Mesendoderm (in vitro differentiated cells): Measurements from ENCODE around the gene SGSH.
"Not testable (repeated sequence)": the region's sequence is repeated elsewhere in the genome, so short reads cannot be mapped to it uniquely, and the experiment has no call there.

Experiments
- DNase-seq: peaks from one replicate; pipeline ENCODE4 v3.0.0; 2013
- H2AK5ac ChIP-seq: 2 replicates; pipeline ENCODE4 v1.6.1; 2013; ENCODE audit warnings: low read length, inconsistent platforms
- H2BK120ac ChIP-seq: 2 replicates; pipeline ENCODE4 v1.6.1; 2013; ENCODE audit warnings: low read depth, mild to moderate bottlenecking, low read length, moderate library complexity, mixed read lengths
- H2BK15ac ChIP-seq: replicated peaks from 2 replicates; pipeline ENCODE4 v1.6.1; 2013; ENCODE audit warnings: low read depth, mild to moderate bottlenecking, moderate library complexity
- H2BK5ac ChIP-seq: 2 replicates; pipeline ENCODE4 v1.6.1; 2013; ENCODE audit warnings: low read length, inconsistent platforms
- H3K18ac ChIP-seq: 2 replicates; pipeline ENCODE4 v1.6.1; 2013; ENCODE audit warnings: mild to moderate bottlenecking, low read length, mixed read lengths
- H3K23ac ChIP-seq: one replicate; pipeline ENCODE4 v1.6.1; 2013; ENCODE audit warnings: low read length
- H3K27ac ChIP-seq: 2 replicates; pipeline ENCODE4 v1.5.1; 2013; ENCODE audit warnings: low read depth, mild to moderate bottlenecking, inconsistent platforms, low read length, moderate library complexity
- H3K27me3 ChIP-seq: 2 replicates; pipeline ENCODE4 v1.6.1; 2013; ENCODE audit warnings: low read length, control low read depth, mild to moderate bottlenecking, inconsistent platforms; ENCODE audit not compliant: insufficient read depth, poor library complexity
- H3K36me3 ChIP-seq: 2 replicates; pipeline ENCODE4 v1.6.1; 2013; ENCODE audit warnings: low read length, inconsistent platforms; ENCODE audit not compliant: control insufficient read depth, insufficient read depth
- H3K4ac ChIP-seq: one replicate; pipeline ENCODE4 v1.6.1; 2013; ENCODE audit warnings: low read depth, mild to moderate bottlenecking, low read length, moderate library complexity
- H3K4me1 ChIP-seq: 2 replicates; pipeline ENCODE4 v1.6.1; 2013; ENCODE audit warnings: low read depth, low read length, inconsistent platforms; ENCODE audit not compliant: control insufficient read depth
- H3K4me2 ChIP-seq: 2 replicates; pipeline ENCODE4 v1.6.1; 2013; ENCODE audit warnings: low read length
- H3K4me3 ChIP-seq: 2 replicates; pipeline ENCODE4 v1.5.1; 2013; ENCODE audit warnings: mild to moderate bottlenecking, low read length
- H3K56ac ChIP-seq: one replicate; pipeline ENCODE4 v1.6.1; 2013; ENCODE audit warnings: low read length
- H3K79me1 ChIP-seq: 2 replicates; pipeline ENCODE4 v1.6.1; 2013; ENCODE audit warnings: low read length, inconsistent platforms
- H3K79me2 ChIP-seq: 2 replicates; pipeline ENCODE4 v1.6.1; 2013; ENCODE audit warnings: mild to moderate bottlenecking, low read length; ENCODE audit not compliant: control insufficient read depth, insufficient read depth
- H3K9ac ChIP-seq: 2 replicates; pipeline ENCODE4 v1.6.1; 2013; ENCODE audit warnings: low read length, inconsistent platforms
- H4K5ac ChIP-seq: one replicate; pipeline ENCODE4 v1.6.1; 2013; ENCODE audit warnings: low read length
- H4K8ac ChIP-seq: one replicate; pipeline ENCODE4 v1.6.1; 2013; ENCODE audit warnings: low read depth, mild to moderate bottlenecking, control low read depth, low read length, moderate library complexity
- WGBS: extraction: QIAGEN DNeasy Blood & Tissue Kit; methylation state at CpG from one replicate; pipeline ENCODE4 v1.1.7; 2013; ENCODE audit warnings: low lambda C conversion rate, missing lambda C conversion rate; ENCODE audit not compliant: insufficient coverage; ENCODE audit errors: extremely low coverage; 5-methylcytosine and 5-hydroxymethylcytosine counted together

SGSH gene

DNA sequence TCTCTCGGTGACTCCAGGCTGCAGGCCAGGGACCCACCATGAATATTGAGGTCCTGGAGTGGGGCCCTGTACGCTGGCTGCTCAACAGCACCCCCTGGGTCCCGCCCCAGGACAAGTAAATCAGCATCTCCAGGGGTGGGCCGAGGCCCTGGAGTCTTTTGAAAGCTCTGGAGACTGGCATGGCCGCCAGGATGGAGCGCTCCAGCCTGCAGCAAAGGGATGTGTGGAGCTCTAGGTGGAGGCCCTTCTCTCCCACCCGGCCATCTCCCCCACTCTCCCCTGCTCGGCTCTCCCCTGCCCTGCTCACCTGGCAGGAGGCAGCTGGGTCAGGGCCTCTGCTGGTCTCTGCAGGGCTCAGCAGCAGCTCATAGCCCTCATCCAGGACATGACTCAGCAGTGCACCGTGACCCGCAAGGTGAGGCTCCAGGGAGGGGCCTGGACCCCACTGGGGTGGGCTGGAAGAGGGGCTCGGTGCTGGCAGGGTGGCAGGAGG lies 16.6 kb downstream of the SGSH start:
- no peak overlapping the region for H2BK120ac ChIP-seq

DNA sequence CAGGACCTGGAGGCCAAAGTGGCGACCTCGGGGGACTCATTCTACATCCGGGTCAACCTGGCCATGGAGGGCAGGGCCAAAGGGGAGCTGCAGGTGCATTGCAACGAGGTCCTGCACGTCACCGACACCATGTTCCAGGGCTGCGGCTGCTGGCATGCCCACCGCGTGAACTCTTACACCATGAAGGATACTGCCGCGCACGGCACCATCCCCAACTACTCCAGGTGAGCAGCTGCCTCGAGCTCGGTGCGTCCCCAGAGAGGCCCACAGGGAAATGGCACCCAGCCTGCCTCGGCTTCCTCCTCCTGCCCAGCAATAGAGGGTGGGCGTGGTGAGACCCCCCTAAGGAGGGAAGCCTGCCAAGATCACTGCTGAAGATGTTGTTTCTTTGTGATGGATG lies 17.9 kb downstream of the SGSH start:
- no peak overlapping the region for H4K8ac ChIP-seq
- no peaks in the 10 kb centered on the region for H3K79me2 ChIP-seq
- H3K9ac ChIP-seq = no peak overlapping the region
- no peak overlapping the region for H4K5ac ChIP-seq
- no peak overlapping the region for H2BK120ac ChIP-seq
- H2AK5ac ChIP-seq = no peak overlapping the region
- no peak overlapping the region for H3K4me3 ChIP-seq
- H2BK15ac ChIP-seq = no peak overlapping the region
- DNase-seq = no peak
- H3K36me3 ChIP-seq = no peaks in the 10 kb centered on the region
- no peaks in the 10 kb centered on the region for H3K79me1 ChIP-seq
- H3K18ac ChIP-seq = no peak overlapping the region
- H3K56ac ChIP-seq = no peak overlapping the region
- no CpG with 5 or more reads among the region's 17 CpGs for WGBS
- H3K27me3 ChIP-seq = no peaks in the 10 kb centered on the region
- no peaks in the 10 kb centered on the region for H3K4me1 ChIP-seq
- H2BK5ac ChIP-seq = no peak overlapping the region
- no peak overlapping the region for H3K4ac ChIP-seq
- no peak overlapping the region for H3K27ac ChIP-seq
- H3K4me2 ChIP-seq = no peak overlapping the region
- H3K23ac ChIP-seq = no peak overlapping the region

More for the DNA sequence above, 16.6 kb downstream of the SGSH start:
- DNase-seq = peak; percentile 7
- Histone ChIP-seq H3K79me2 (no peaks in the 10 kb centered on the region), H3K23ac (no peak overlapping the region), H3K4me2 (no peak overlapping the region), H3K56ac (no peak overlapping the region), H3K9ac (no peak overlapping the region), H3K4ac (no peak overlapping the region), H2AK5ac (no peak overlapping the region), H2BK5ac (no peak overlapping the region), H3K4me3 (no peak overlapping the region), H2BK15ac (no peak overlapping the region), H3K4me1 (no peaks in the 10 kb centered on the region), H4K8ac (no peak overlapping the region), H3K36me3 (no peaks in the 10 kb centered on the region), H4K5ac (no peak overlapping the region), H3K27ac (no peak overlapping the region), H3K27me3 (no peaks in the 10 kb centered on the region), H3K18ac (no peak overlapping the region), H3K79me1 (no peaks in the 10 kb centered on the region)
- WGBS = no CpG with 5 or more reads among the region's 11 CpGs

DNA sequence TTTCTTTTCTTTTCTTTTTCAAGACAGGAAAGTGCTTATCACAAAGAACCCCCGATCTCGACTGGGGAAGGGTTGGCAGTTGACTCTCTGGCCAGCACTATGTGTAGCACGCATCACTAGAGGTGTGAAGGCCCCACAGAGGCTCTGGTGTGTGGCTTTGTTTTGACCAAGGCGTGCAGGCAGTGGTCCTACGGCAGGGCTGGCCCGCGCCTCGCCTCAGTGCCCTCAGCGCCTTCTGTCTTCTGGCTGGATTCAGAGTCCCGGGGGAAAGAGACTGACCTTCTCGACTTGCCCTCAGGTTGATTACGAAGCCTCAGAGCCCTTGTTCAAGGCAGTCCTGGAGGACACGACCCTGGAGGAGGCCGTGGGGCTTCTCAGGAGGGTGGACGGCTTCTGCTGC lies 18.7 kb downstream of the SGSH start:
- Histone ChIP-seq H3K36me3 (no peaks in the 10 kb centered on the region), H3K27ac (no peak overlapping the region), H4K5ac (no peak overlapping the region), H3K27me3 (no peaks in the 10 kb centered on the region), H3K18ac (no peak overlapping the region), H3K4me3 (no peak overlapping the region), H3K4me2 (no peak overlapping the region), H3K9ac (no peak overlapping the region), H2BK120ac (no peak overlapping the region), H2AK5ac (no peak overlapping the region), H3K4me1 (no peaks in the 10 kb centered on the region), H3K23ac (no peak overlapping the region), H2BK15ac (no peak overlapping the region), H3K56ac (no peak overlapping the region), H3K79me1 (no peaks in the 10 kb centered on the region), H3K79me2 (no peaks in the 10 kb centered on the region), H3K4ac (no peak overlapping the region), H4K8ac (no peak overlapping the region), H2BK5ac (no peak overlapping the region)
- no CpG with 5 or more reads among the region's 15 CpGs for WGBS
- no peak for DNase-seq

DNA sequence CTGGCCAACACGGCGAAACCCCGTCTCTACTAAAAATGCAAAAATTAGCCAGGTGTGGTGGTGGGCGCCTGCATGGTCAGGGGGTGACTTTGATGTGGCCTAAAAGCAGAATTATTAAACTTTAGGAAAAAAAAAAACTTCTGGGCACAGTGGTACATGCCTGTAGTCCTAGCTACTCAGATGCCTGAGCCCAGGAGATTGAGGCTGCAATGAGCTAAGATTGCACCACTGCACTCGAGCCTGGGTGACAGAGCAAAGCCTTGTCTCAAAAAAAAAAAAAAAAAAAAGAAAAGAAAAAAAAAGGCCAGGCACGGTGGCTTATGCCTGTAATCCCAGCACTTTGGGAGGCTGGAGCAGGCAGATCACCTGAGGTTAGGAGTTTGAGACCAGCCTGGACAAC lies 20.8 kb downstream of the SGSH start:
- not testable (repeated sequence) for H3K79me2 ChIP-seq

DNA sequence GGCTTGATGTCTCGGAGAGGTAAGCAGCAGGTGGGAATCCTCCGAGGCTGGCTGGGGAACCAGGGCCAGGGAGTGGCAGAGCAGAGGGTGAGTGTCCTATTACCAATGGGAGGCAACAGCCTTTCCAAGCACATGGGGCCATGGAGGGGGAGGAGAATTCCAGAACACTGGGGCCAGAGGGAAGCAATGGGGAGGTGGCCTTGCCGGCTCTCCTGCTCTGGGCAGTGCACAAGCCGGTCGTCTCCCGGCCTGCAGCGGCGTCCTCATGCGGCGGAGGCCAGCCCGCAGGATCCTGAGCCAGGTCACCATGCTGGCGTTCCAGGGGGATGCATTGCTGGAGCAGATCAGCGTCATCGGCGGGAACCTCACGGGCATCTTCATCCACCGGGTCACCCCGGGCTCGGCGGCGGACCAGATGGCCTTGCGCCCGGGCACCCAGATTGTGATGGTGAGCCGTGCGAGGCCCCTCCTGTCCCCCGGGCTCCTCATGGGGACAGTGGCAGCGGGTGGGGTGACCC lies 21.9 kb downstream of the SGSH start:
- Histone ChIP-seq H3K36me3 (no peaks in the 10 kb centered on the region), H3K9ac (no peak overlapping the region), H3K4ac (no peak overlapping the region), H4K5ac (no peak overlapping the region), H3K79me2 (no peaks in the 10 kb centered on the region), H2BK15ac (no peak overlapping the region), H3K56ac (peak overlapping the region; percentile 42), H3K4me2 (no peak overlapping the region), H2BK120ac (no peak overlapping the region), H3K4me3 (no peak overlapping the region), H3K79me1 (no peaks in the 10 kb centered on the region), H2BK5ac (no peak overlapping the region), H3K4me1 (no peaks in the 10 kb centered on the region), H4K8ac (no peak overlapping the region), H3K18ac (no peak overlapping the region), H3K27ac (no peak overlapping the region), H3K23ac (no peak overlapping the region), H2AK5ac (no peak overlapping the region), H3K27me3 (no peaks in the 10 kb centered on the region)
- peak; percentile 44 for DNase-seq
- no CpG with 5 or more reads among the region's 27 CpGs for WGBS

More for the DNA sequence above, 20.8 kb downstream of the SGSH start:
- not testable (repeated sequence) for H3K18ac ChIP-seq, H3K36me3 ChIP-seq, H2BK120ac ChIP-seq, H3K79me1 ChIP-seq, H3K27me3 ChIP-seq, H4K8ac ChIP-seq, H2AK5ac ChIP-seq, H3K56ac ChIP-seq, H3K4ac ChIP-seq, H3K4me2 ChIP-seq, H2BK15ac ChIP-seq, H3K4me1 ChIP-seq, DNase-seq, H3K27ac ChIP-seq, H3K9ac ChIP-seq, H3K23ac ChIP-seq, H4K5ac ChIP-seq, H3K4me3 ChIP-seq, H2BK5ac ChIP-seq
- whole genome bisulfite sequencing = no CpG with 5 or more reads among the region's 6 CpGs

DNA sequence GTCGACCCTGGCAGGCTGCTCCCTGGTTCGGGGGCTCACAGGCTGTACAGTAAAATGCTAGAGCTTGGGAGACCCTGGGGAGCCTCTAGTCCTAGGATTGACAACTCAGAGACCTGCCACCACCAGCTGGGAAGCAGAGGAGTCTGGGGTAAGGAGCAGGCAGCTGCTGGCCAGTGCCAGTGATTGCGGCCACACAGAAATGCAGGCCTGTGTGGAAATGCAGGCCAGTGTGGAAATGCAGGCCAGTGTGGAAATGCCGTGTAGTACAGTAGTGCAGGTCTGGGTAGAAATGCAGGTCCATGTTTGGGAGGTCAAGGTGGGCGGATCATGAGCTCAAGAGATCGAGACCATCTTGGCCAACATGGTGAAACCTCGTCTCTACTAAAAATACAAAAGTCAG lies 23.5 kb downstream of the SGSH start:
- Histone ChIP-seq H3K4me2 (no peak overlapping the region), H2BK5ac (no peak overlapping the region)

More for the DNA sequence above, 23.5 kb downstream of the SGSH start:
- Histone ChIP-seq H3K18ac (no peak overlapping the region), H4K8ac (no peak overlapping the region), H2AK5ac (no peak overlapping the region), H3K56ac (no peak overlapping the region), H3K4me3 (no peak overlapping the region), H3K27ac (no peak overlapping the region), H3K27me3 (no peaks in the 10 kb centered on the region), H4K5ac (no peak overlapping the region), H2BK120ac (no peak overlapping the region), H3K4me1 (no peaks in the 10 kb centered on the region), H3K23ac (no peak overlapping the region), H2BK15ac (no peak overlapping the region), H3K79me1 (no peaks in the 10 kb centered on the region), H3K36me3 (no peaks in the 10 kb centered on the region), H3K9ac (no peak overlapping the region), H3K79me2 (no peaks in the 10 kb centered on the region), H3K4ac (no peak overlapping the region)
- no peak for DNase-seq
- no CpG with 5 or more reads among the region's 7 CpGs for WGBS
